ENCODE measurements around the gene CTSD.

CTSD gene

GRCh38 chr11:1779034-1779805 lies 15.5 kb upstream of the CTSD start:
- no peaks in the 10 kb centered on the region for H3K36me3 Mint-ChIP-seq (ENCODE audit: insufficient read depth)
- H3K27ac Mint-ChIP-seq = no peak overlapping the region
- no peak overlapping the region for H3K4me3 Mint-ChIP-seq
- DNase-seq (no peak), ATAC-seq (replicated peaks) (no peak)
- peaks cover 0 to 30% of the 10 kb centered on the region in 2 donors for H3K27me3 Mint-ChIP-seq
- H3K9me3 Mint-ChIP-seq = no peaks in the 10 kb centered on the region
- H3K4me1 Mint-ChIP-seq (ENCODE audit: low read depth in 2 of 2) = peaks cover 16 to 17% of the 10 kb centered on the region in 2 donors

GRCh38 chr11:1778141-1778911 lies 14.6 kb upstream of the CTSD start:
- H3K9me3 Mint-ChIP-seq = no peaks in the 10 kb centered on the region
- H3K4me1 Mint-ChIP-seq (ENCODE audit: low read depth in 2 of 2) = peaks cover 21% of the 10 kb centered on the region in 2 donors
- H3K27ac Mint-ChIP-seq = peak overlapping the region in 1 of 2 donors; percentile 38
- ATAC-seq (replicated peaks) (no peak), DNase-seq (no peak)
- peaks cover 0 to 30% of the 10 kb centered on the region in 2 donors for H3K27me3 Mint-ChIP-seq
- H3K4me3 Mint-ChIP-seq = no peak overlapping the region
- peaks cover 3% of the 10 kb centered on the region for H3K36me3 Mint-ChIP-seq (ENCODE audit: insufficient read depth)

DNA sequence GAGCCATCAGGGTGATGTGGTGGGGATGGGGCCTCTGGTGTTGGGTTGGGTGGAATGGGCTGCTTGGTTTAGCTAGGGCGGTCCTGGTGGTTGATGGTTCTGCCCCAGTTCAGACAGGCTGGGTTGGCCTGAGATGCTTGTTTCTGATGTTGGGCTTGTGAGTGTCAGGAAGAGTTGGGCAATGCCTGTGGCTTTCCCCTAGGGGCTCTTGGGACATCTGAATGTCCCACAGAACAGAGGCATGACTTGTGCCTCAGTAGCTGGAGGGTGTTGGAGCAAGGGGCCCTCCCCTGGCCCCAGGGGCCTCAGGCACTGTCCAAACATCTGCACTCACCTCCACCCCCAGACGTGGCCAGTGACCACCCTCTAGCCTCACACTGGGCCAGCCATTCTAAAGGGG lies 14.0 kb upstream of the CTSD start:
- DNase-seq = no peak
- peaks cover 22 to 23% of the 10 kb centered on the region in 2 donors for H3K4me1 Mint-ChIP-seq (ENCODE audit: low read depth in 2 of 2)
- H3K27me3 Mint-ChIP-seq = peaks cover 0 to 30% of the 10 kb centered on the region in 2 donors

DNA sequence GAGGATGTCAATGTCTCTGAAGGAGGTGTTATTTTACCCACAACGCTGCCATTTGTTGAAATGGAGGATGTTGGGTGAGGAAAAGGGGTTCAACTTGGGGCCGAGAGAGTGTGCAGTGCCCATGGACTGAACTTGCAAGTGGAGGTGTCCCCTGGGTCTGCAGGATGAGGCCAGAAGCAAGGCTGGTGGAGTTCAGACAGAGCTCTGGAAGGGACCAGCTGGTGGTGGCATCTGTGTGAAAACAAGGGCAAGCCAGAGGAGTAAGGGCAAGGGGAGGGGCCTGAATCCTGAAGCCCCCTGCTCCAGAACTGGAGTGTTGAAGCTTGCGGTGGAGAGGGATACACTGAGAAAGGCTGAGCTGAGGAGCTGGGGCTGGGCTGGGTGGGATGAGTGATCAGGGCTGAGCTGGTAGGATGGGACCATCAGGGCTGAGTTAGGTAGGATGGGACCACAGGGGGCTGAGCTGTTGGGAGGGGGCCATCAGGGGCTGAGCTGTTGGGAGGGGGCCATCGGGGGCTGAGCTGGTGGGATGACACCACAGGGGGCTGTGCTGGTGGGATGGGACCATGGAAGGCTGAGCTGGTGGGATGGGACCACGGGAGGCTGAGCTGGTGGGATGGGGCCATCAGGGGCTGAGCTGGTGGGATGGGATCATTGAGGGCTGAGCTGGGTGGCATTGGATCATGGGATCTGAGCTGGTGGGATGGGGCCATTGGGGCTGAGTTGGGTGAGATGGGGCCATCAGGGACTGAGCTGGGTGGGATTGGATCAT lies 13.4 kb upstream of the CTSD start:
- ATAC-seq (replicated peaks) (no peak), DNase-seq (no peak)
- Mint-ChIP-seq H3K36me3 (ENCODE audit: insufficient read depth) (peaks cover 7% of the 10 kb centered on the region), H3K4me3 (peak overlapping the region in 1 of 2 donors; percentile 25), H3K27me3 (peaks cover 0 to 30% of the 10 kb centered on the region in 2 donors), H3K4me1 (ENCODE audit: low read depth in 2 of 2) (peaks cover 25% of the 10 kb centered on the region in 2 donors), H3K9me3 (no peaks in the 10 kb centered on the region), H3K27ac (peak overlapping the region in 1 of 2 donors; percentile 59)

More for the DNA sequence above, 14.0 kb upstream of the CTSD start:
- Mint-ChIP-seq H3K4me3 (no peak overlapping the region), H3K9me3 (no peaks in the 10 kb centered on the region), H3K27ac (peak overlapping the region in 1 of 2 donors; percentile 38), H3K36me3 (ENCODE audit: insufficient read depth) (peaks cover 3% of the 10 kb centered on the region)
- no peak for ATAC-seq (replicated peaks)

DNA sequence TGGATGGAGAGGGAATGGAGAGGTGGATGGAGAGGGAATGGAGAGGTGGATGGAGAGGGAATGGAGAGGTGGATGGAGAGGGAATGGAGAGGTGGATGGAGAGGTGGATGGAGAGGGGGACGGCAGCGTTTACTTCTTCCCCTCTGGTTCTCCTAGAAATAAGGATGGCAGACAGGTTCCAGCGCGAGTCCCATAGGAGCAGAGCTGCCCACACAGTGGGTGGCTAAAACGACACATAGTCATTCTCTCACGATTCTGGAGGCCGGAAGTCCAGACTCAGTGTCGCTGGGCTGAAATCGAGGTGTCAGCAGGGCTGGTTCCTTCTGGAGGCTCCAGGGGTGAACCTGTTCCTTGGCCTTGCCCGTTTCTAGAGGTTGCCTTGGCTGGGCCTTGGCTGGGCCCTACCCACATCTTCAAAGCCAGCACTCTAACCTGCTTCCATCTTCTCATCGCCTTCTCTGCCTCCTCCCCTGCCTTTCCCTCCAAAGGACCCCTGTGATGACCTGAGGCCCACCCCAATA lies 12.7 kb upstream of the CTSD start:
- H3K4me1 Mint-ChIP-seq (ENCODE audit: low read depth in 2 of 2) = peaks cover 30% of the 10 kb centered on the region in 2 donors
- H3K27ac Mint-ChIP-seq = no peak overlapping the region
- H3K9me3 Mint-ChIP-seq = no peaks in the 10 kb centered on the region

GRCh38 chr11:1774886-1775285 lies 11.2 kb upstream of the CTSD start:
- no peak for DNase-seq
- peaks cover 0 to 13% of the 10 kb centered on the region in 2 donors for H3K27me3 Mint-ChIP-seq
- no peaks in the 10 kb centered on the region for H3K9me3 Mint-ChIP-seq
- H3K4me1 Mint-ChIP-seq (ENCODE audit: low read depth in 2 of 2) = peaks cover 20 to 31% of the 10 kb centered on the region in 2 donors
- H3K27ac Mint-ChIP-seq = peak overlapping the region in 1 of 2 donors; percentile 67
- H3K36me3 Mint-ChIP-seq (ENCODE audit: insufficient read depth) = peaks cover 11% of the 10 kb centered on the region
- no peak for ATAC-seq (replicated peaks)
- no peak overlapping the region for H3K4me3 Mint-ChIP-seq

More for the DNA sequence above, 12.7 kb upstream of the CTSD start:
- Mint-ChIP-seq H3K36me3 (ENCODE audit: insufficient read depth) (peaks cover 11% of the 10 kb centered on the region), H3K4me3 (no peak overlapping the region), H3K27me3 (peaks cover 0 to 28% of the 10 kb centered on the region in 2 donors)
- DNase-seq (no peak), ATAC-seq (replicated peaks) (no peak)

DNA sequence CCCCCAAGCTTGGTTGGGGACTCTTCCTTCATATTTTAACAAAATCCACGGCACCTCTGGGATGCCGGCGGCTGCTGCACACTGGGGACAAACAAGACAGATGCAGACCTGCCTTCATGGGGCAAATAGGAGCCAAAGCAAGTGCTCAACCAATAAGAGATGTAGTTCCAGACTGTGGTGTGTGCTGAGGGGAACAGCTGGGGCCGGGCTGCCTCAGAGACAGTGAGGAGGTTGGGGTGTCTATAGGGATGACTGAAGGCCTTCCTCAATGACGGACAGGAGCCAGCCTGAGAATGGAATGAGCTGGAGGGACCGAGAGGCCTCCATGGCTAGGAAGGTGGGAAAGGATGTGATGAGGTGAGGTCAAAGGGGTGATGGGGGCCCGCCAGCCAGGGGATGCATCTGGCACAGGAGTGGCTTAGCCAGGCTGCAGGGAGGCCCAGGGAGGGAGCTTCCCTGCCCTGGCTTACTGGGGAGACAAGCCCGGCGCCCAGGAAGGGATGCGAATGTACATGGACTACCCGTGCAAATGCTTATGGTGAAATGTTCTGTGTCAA lies 10.3 kb upstream of the CTSD start:
- no peak for DNase-seq
- H3K4me3 Mint-ChIP-seq = peak overlapping the region; percentile 24 to 51
- no peak for ATAC-seq (replicated peaks)
- peaks cover 11% of the 10 kb centered on the region for H3K36me3 Mint-ChIP-seq (ENCODE audit: insufficient read depth)
- peak overlapping the region; percentile 67 to 78 for H3K27ac Mint-ChIP-seq
- H3K27me3 Mint-ChIP-seq = peaks cover 0 to 5% of the 10 kb centered on the region in 2 donors
- H3K9me3 Mint-ChIP-seq = no peaks in the 10 kb centered on the region
- peaks cover 19 to 29% of the 10 kb centered on the region in 2 donors for H3K4me1 Mint-ChIP-seq (ENCODE audit: low read depth in 2 of 2)

GRCh38 chr11:1773131-1773993 lies 9.6 kb upstream of the CTSD start:
- Mint-ChIP-seq H3K27me3 (no peaks in the 10 kb centered on the region), H3K9me3 (no peaks in the 10 kb centered on the region), H3K4me3 (peak overlapping the region; percentile 61 to 75), H3K36me3 (ENCODE audit: insufficient read depth) (peaks cover 11% of the 10 kb centered on the region), H3K27ac (peak overlapping the region; percentile 67 to 78), H3K4me1 (ENCODE audit: low read depth in 2 of 2) (peaks cover 19 to 29% of the 10 kb centered on the region in 2 donors)
- no peak for DNase-seq
- no peak for ATAC-seq (replicated peaks)

DNA sequence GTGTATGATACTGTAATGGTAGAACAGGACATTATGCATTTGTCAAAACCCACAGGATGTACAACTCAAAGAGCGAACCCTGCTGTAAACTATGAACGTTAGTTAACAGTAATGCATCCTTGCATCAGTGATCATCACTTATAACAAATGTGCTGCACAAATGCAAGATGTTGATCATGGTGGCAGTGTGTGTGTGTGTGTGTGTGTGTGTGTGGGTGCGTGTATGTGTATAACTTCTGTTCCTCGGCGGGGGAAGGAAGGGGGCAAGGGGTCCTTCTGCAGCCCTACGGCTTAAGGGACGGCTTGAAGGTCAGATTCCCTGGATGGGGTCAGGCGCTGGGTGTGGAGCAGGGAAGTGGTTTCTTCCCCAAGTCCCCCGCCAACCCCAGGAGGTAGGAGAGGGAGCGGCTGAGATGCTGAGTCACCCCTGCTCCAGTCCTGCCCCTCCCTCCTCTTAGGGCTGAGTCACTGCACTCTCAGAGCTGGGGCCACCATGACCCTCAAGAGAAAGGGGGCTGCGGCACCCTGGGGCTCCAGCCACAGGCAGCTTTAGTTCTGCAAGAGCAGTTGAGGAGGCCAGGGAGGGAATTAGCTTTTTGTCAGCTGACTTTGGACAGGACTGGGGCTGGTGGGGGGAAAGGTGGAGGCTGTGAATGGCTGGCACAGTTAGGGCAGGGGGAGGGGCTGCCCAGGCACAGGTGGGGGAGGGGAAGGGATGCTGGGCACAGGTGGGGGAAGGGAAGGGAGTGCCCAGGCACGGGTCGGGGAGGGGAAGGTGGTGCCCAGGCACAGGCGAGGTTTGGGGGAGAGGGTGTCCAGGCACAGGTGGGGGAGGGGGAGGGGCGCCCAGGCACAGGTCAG lies 8.8 kb upstream of the CTSD start:
- peaks cover 11% of the 10 kb centered on the region for H3K36me3 Mint-ChIP-seq (ENCODE audit: insufficient read depth)
- peak overlapping the region; percentile 75 to 79 for H3K4me3 Mint-ChIP-seq
- no peaks in the 10 kb centered on the region for H3K27me3 Mint-ChIP-seq
- H3K27ac Mint-ChIP-seq = peak overlapping the region; percentile 73 to 83
- H3K4me1 Mint-ChIP-seq (ENCODE audit: low read depth in 2 of 2) = peaks cover 19 to 29% of the 10 kb centered on the region in 2 donors
- ATAC-seq (replicated peaks) = peak; percentile 90
- DNase-seq = peak; percentile 30 to 49 (median 38)
- no peaks in the 10 kb centered on the region for H3K9me3 Mint-ChIP-seq

DNA sequence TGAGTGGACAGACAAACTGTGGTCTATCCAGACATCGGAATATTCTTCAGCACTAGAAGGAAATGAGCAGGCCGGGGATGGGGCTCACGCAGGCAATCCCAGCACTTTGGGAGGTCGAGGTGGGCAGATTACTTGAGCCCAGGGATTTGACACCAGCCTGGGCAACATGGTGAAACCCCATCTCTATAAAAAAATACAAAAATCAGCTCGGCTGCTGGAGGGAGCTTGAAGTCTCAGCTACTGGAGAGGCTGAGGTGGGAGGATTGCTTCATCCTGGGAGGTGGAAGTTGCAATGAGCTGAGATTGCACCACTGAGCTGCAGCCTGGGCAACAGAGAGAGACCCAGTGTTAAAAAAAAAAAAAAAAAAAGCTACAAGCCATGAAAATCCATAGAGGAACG lies 8.0 kb upstream of the CTSD start:
- H3K27me3 Mint-ChIP-seq = no peaks in the 10 kb centered on the region

GRCh38 chr11:1771273-1771672 lies 7.5 kb upstream of the CTSD start:
- no peak for DNase-seq
- Mint-ChIP-seq H3K27ac (peak overlapping the region in 1 of 2 donors; percentile 83), H3K4me3 (no peak overlapping the region)

More for the DNA sequence above, 8.0 kb upstream of the CTSD start:
- Mint-ChIP-seq H3K36me3 (ENCODE audit: insufficient read depth) (peaks cover 11% of the 10 kb centered on the region), H3K27ac (peak overlapping the region in 1 of 2 donors; percentile 83), H3K4me3 (peak overlapping the region; percentile 75 to 79), H3K4me1 (ENCODE audit: low read depth in 2 of 2) (peaks cover 19 to 29% of the 10 kb centered on the region in 2 donors), H3K9me3 (no peaks in the 10 kb centered on the region)
- no peak for ATAC-seq (replicated peaks)
- DNase-seq = no peak

More at GRCh38 chr11:1771273-1771672, 7.5 kb upstream of the CTSD start:
- ATAC-seq (replicated peaks) = no peak
- peaks cover 11% of the 10 kb centered on the region for H3K36me3 Mint-ChIP-seq (ENCODE audit: insufficient read depth)
- H3K27me3 Mint-ChIP-seq = no peaks in the 10 kb centered on the region
- H3K4me1 Mint-ChIP-seq (ENCODE audit: low read depth in 2 of 2) = peaks cover 19 to 29% of the 10 kb centered on the region in 2 donors
- no peaks in the 10 kb centered on the region for H3K9me3 Mint-ChIP-seq

All from effector memory CD8-positive, alpha-beta T cell (primary cell).